ENCODE measurements around the gene MAGEB2. TPM values are rescaled to one million over a fixed set of nuclear protein-coding genes. Genes with fewer than 3 reads are reported as not detected.
A peak's percentile ranks its signal among the peaks of the same experiment; 100 is the strongest.
"Not testable (repeated sequence)": the region's sequence is repeated elsewhere in the genome, so short reads cannot be mapped to it uniquely, and the experiment has no call there.

MAGEB2 gene, protein sequence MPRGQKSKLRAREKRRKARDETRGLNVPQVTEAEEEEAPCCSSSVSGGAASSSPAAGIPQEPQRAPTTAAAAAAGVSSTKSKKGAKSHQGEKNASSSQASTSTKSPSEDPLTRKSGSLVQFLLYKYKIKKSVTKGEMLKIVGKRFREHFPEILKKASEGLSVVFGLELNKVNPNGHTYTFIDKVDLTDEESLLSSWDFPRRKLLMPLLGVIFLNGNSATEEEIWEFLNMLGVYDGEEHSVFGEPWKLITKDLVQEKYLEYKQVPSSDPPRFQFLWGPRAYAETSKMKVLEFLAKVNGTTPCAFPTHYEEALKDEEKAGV
- 0.08 TPM for polyA plus RNA-seq (2013, experiment 1 of 2)
- 0.11 TPM for polyA plus RNA-seq (2013, experiment 2 of 2)

GRCh38 chrX:30215357-30215843 lies at the start of gene MAGEB2:
Gene MAGEB2 (plus strand): TSS chrX:30215563. CDS start chrX:30218581, 3,018 bp downstream.
- no peak within 1 kb of the TSS for H3K4me2 ChIP-seq (ENCODE audit: low read length)
- peak within 1 kb of the TSS; percentile 62 for H2BK120ac ChIP-seq (ENCODE audit: low read depth, low read length)
- no peaks in the 10 kb centered on the region for H3K4me1 ChIP-seq (ENCODE audit: control insufficient read depth, low read depth, low read length)
- H3K79me2 ChIP-seq (ENCODE audit: control insufficient read depth, insufficient read depth, low read length) = no peaks in the 10 kb centered on the region
- H3K27ac ChIP-seq (ENCODE audit: low read depth, low read length) = no peak within 1 kb of the TSS
- no peak within 1 kb of the TSS for H2BK15ac ChIP-seq (replicated peaks; ENCODE audit: low read depth)
- H2BK5ac ChIP-seq (ENCODE audit: low read length) = no peak within 1 kb of the TSS
- no peak for DNase-seq
- H3K9ac ChIP-seq (ENCODE audit: low read length) = no peak within 1 kb of the TSS
- no peak within 1 kb of the TSS for H3K4me3 ChIP-seq (ENCODE audit: low read length)
- H4K5ac ChIP-seq (ENCODE audit: low read length) = no peak within 1 kb of the TSS
- no peaks in the 10 kb centered on the region for H3K27me3 ChIP-seq (ENCODE audit: insufficient read depth, low read length, poor library complexity)
- no peak within 1 kb of the TSS for H4K8ac ChIP-seq (ENCODE audit: low read depth, low read length)
- no peaks in the 10 kb centered on the region for H3K36me3 ChIP-seq (ENCODE audit: control insufficient read depth, insufficient read depth, low read length)
- WGBS (ENCODE audit: extremely low coverage, insufficient coverage, low lambda C conversion rate) = no CpG with 5 or more reads among the region's 29 CpGs
- no peak within 1 kb of the TSS for H3K56ac ChIP-seq (ENCODE audit: low read length)
- no peak within 1 kb of the TSS for H3K23ac ChIP-seq (ENCODE audit: low read length)
- H3K4ac ChIP-seq (ENCODE audit: low read depth, low read length) = peak within 1 kb of the TSS; percentile 60
- no peak within 1 kb of the TSS for H2AK5ac ChIP-seq (ENCODE audit: low read length)
- no peaks in the 10 kb centered on the region for H3K79me1 ChIP-seq (ENCODE audit: low read length)
- H3K18ac ChIP-seq (ENCODE audit: low read length) = no peak within 1 kb of the TSS

DNA sequence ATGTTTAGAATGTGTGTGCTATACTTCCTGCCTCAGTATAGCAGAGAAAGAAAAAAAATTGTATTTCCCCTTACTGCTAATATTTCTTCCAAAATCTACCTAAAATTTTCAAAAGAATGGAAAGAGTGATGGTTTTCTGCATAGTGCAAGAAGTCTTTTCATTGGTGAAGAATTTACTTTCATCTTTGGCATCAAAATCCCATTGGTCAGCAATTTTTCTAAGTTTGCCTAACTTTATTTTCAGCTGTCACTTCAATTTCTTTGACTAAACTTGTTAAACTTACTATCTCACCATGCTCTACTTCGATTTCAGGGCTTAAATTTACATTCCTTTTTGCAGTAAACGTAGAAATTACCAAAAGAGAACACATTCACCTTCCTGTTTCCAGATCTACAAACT lies 44.5 kb upstream of the MAGEB2 start:
- H3K4me1 ChIP-seq (ENCODE audit: control insufficient read depth, low read depth, low read length) = no peaks in the 10 kb centered on the region
- no peak overlapping the region for H3K18ac ChIP-seq (ENCODE audit: low read length)
- no peak overlapping the region for H3K23ac ChIP-seq (ENCODE audit: low read length)
- WGBS (ENCODE audit: extremely low coverage, insufficient coverage, low lambda C conversion rate) = no CpG with 5 or more reads among the region's 2 CpGs
- no peaks in the 10 kb centered on the region for H3K79me2 ChIP-seq (ENCODE audit: control insufficient read depth, insufficient read depth, low read length)
- H3K36me3 ChIP-seq (ENCODE audit: control insufficient read depth, insufficient read depth, low read length) = no peaks in the 10 kb centered on the region
- H4K5ac ChIP-seq (ENCODE audit: low read length) = no peak overlapping the region
- H3K4me3 ChIP-seq (ENCODE audit: low read length) = no peak overlapping the region
- no peak overlapping the region for H3K56ac ChIP-seq (ENCODE audit: low read length)
- H3K79me1 ChIP-seq (ENCODE audit: low read length) = no peaks in the 10 kb centered on the region
- no peak overlapping the region for H4K8ac ChIP-seq (ENCODE audit: low read depth, low read length)
- no peak overlapping the region for H3K27ac ChIP-seq (ENCODE audit: low read depth, low read length)
- H2BK120ac ChIP-seq (ENCODE audit: low read depth, low read length) = no peak overlapping the region
- H3K9ac ChIP-seq (ENCODE audit: low read length) = no peak overlapping the region
- no peak overlapping the region for H2BK5ac ChIP-seq (ENCODE audit: low read length)
- no peak overlapping the region for H3K4me2 ChIP-seq (ENCODE audit: low read length)
- no peak overlapping the region for H2AK5ac ChIP-seq (ENCODE audit: low read length)
- no peak overlapping the region for H2BK15ac ChIP-seq (replicated peaks; ENCODE audit: low read depth)
- no peak for DNase-seq
- H3K27me3 ChIP-seq (ENCODE audit: insufficient read depth, low read length, poor library complexity) = no peaks in the 10 kb centered on the region
- no peak overlapping the region for H3K4ac ChIP-seq (ENCODE audit: low read depth, low read length)

DNA sequence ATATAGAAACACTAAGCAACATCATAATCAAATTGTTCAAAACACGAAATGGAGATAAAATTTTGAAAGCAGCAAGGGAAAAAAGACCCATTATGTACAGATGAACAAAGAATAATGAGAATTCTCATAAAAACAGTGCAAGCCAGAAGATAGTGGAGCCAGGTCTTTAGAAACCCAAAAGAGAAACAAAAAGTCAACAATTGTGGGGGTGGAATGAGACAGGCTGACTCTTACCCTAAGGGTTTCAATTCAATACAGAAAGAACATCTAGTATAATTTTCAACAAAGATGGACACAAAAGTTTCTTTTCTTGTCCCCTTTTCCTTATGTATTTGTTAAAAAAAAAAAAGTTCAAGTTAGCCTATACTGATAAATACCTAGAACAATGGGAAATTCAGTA lies 34.0 kb upstream of the MAGEB2 start:
- Histone ChIP-seq H3K4ac (ENCODE audit: low read depth, low read length) (no peak overlapping the region), H3K4me1 (ENCODE audit: control insufficient read depth, low read depth, low read length) (no peaks in the 10 kb centered on the region), H2BK5ac (ENCODE audit: low read length) (no peak overlapping the region), H2BK120ac (ENCODE audit: low read depth, low read length) (no peak overlapping the region), H2AK5ac (ENCODE audit: low read length) (no peak overlapping the region), H3K79me2 (ENCODE audit: control insufficient read depth, insufficient read depth, low read length) (no peaks in the 10 kb centered on the region), H3K23ac (ENCODE audit: low read length) (no peak overlapping the region), H3K27ac (ENCODE audit: low read depth, low read length) (no peak overlapping the region), H4K8ac (ENCODE audit: low read depth, low read length) (no peak overlapping the region), H3K56ac (ENCODE audit: low read length) (no peak overlapping the region), H3K4me2 (ENCODE audit: low read length) (no peak overlapping the region), H3K79me1 (ENCODE audit: low read length) (no peaks in the 10 kb centered on the region), H3K9ac (ENCODE audit: low read length) (no peak overlapping the region), H3K36me3 (ENCODE audit: control insufficient read depth, insufficient read depth, low read length) (no peaks in the 10 kb centered on the region), H3K4me3 (ENCODE audit: low read length) (no peak overlapping the region), H4K5ac (ENCODE audit: low read length) (no peak overlapping the region), H2BK15ac (replicated peaks; ENCODE audit: low read depth) (no peak overlapping the region), H3K27me3 (ENCODE audit: insufficient read depth, low read length, poor library complexity) (no peaks in the 10 kb centered on the region), H3K18ac (ENCODE audit: low read length) (no peak overlapping the region)
- no peak for DNase-seq
- no CpG with 5 or more reads among the region's 1 CpG for WGBS (ENCODE audit: extremely low coverage, insufficient coverage, low lambda C conversion rate)

DNA sequence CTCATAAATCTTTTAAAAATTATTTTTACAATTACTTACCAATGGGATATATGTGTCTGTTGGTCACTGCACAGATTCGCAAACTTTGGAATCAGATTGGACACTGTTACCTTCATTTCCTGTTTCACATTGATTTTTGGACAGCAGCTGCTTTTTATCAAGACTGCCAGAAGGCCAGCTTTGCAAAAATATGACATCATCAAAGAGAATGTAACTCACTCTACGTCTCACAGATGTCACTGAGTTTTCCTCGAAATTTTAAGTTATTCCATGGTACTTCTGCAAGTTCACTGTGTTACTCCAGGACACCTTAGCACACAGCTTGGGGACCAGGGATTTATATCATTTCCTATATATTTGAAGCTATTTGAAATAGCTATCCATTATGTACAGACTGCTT lies 31.8 kb upstream of the MAGEB2 start:
- no CpG with 5 or more reads among the region's 3 CpGs for WGBS (ENCODE audit: extremely low coverage, insufficient coverage, low lambda C conversion rate)

GRCh38 chrX:30190426-30190825 lies 24.9 kb upstream of the MAGEB2 start:
- H3K79me2 ChIP-seq (ENCODE audit: control insufficient read depth, insufficient read depth, low read length) = no peaks in the 10 kb centered on the region
- H3K4me3 ChIP-seq (ENCODE audit: low read length) = no peak overlapping the region
- no peak overlapping the region for H4K5ac ChIP-seq (ENCODE audit: low read length)
- H3K23ac ChIP-seq (ENCODE audit: low read length) = no peak overlapping the region
- WGBS (ENCODE audit: extremely low coverage, insufficient coverage, low lambda C conversion rate) = no CpG with 5 or more reads among the region's 2 CpGs
- no peak overlapping the region for H3K27ac ChIP-seq (ENCODE audit: low read depth, low read length)
- H2AK5ac ChIP-seq (ENCODE audit: low read length) = no peak overlapping the region
- DNase-seq = no peak
- H3K27me3 ChIP-seq (ENCODE audit: insufficient read depth, low read length, poor library complexity) = no peaks in the 10 kb centered on the region
- H3K4me2 ChIP-seq (ENCODE audit: low read length) = no peak overlapping the region
- no peaks in the 10 kb centered on the region for H3K36me3 ChIP-seq (ENCODE audit: control insufficient read depth, insufficient read depth, low read length)
- no peak overlapping the region for H3K9ac ChIP-seq (ENCODE audit: low read length)
- H3K56ac ChIP-seq (ENCODE audit: low read length) = no peak overlapping the region
- no peak overlapping the region for H3K4ac ChIP-seq (ENCODE audit: low read depth, low read length)
- no peak overlapping the region for H4K8ac ChIP-seq (ENCODE audit: low read depth, low read length)
- H2BK15ac ChIP-seq (replicated peaks; ENCODE audit: low read depth) = no peak overlapping the region
- no peak overlapping the region for H2BK5ac ChIP-seq (ENCODE audit: low read length)
- H3K18ac ChIP-seq (ENCODE audit: low read length) = no peak overlapping the region
- no peak overlapping the region for H2BK120ac ChIP-seq (ENCODE audit: low read depth, low read length)
- H3K79me1 ChIP-seq (ENCODE audit: low read length) = no peaks in the 10 kb centered on the region
- no peaks in the 10 kb centered on the region for H3K4me1 ChIP-seq (ENCODE audit: control insufficient read depth, low read depth, low read length)

More for the DNA sequence above, 31.8 kb upstream of the MAGEB2 start:
- Histone ChIP-seq H2AK5ac (ENCODE audit: low read length) (no peak overlapping the region), H3K27me3 (ENCODE audit: insufficient read depth, low read length, poor library complexity) (no peaks in the 10 kb centered on the region), H3K4me1 (ENCODE audit: control insufficient read depth, low read depth, low read length) (no peaks in the 10 kb centered on the region), H2BK5ac (ENCODE audit: low read length) (no peak overlapping the region), H3K18ac (ENCODE audit: low read length) (no peak overlapping the region), H3K23ac (ENCODE audit: low read length) (no peak overlapping the region), H3K4me3 (ENCODE audit: low read length) (no peak overlapping the region), H3K4ac (ENCODE audit: low read depth, low read length) (no peak overlapping the region), H3K36me3 (ENCODE audit: control insufficient read depth, insufficient read depth, low read length) (no peaks in the 10 kb centered on the region), H3K4me2 (ENCODE audit: low read length) (no peak overlapping the region), H2BK120ac (ENCODE audit: low read depth, low read length) (no peak overlapping the region), H3K56ac (ENCODE audit: low read length) (no peak overlapping the region), H4K5ac (ENCODE audit: low read length) (no peak overlapping the region), H3K79me1 (ENCODE audit: low read length) (no peaks in the 10 kb centered on the region), H3K27ac (ENCODE audit: low read depth, low read length) (no peak overlapping the region), H2BK15ac (replicated peaks; ENCODE audit: low read depth) (no peak overlapping the region), H3K9ac (ENCODE audit: low read length) (no peak overlapping the region), H3K79me2 (ENCODE audit: control insufficient read depth, insufficient read depth, low read length) (no peaks in the 10 kb centered on the region), H4K8ac (ENCODE audit: low read depth, low read length) (no peak overlapping the region)
- no peak for DNase-seq

DNA sequence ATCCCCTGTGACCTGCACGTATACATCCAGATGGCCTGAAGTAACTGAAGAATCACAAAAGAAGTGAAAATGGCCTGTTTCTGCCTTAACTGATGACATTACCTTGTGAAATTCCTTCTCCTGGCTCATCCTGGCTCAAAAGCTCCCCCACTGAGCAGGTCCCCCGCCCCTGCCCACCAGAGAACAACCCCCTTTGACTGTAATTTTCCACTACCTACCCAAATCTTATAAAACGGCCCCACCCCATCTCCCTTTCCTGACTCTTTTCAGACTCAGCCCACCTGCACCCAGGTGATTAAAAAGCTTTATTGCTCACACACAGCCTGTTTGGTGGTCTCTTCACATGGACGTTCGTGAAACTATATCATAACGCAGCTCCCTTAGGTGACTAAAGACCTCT lies 21.5 kb upstream of the MAGEB2 start:
- peak; percentile 63 for DNase-seq
- not testable (repeated sequence) for H3K79me1 ChIP-seq (ENCODE audit: low read length); H3K4me1 ChIP-seq (ENCODE audit: control insufficient read depth, low read depth, low read length); H3K27me3 ChIP-seq (ENCODE audit: insufficient read depth, low read length, poor library complexity); H2AK5ac ChIP-seq (ENCODE audit: low read length); H3K27ac ChIP-seq (ENCODE audit: low read depth, low read length); H3K4ac ChIP-seq (ENCODE audit: low read depth, low read length); H2BK120ac ChIP-seq (ENCODE audit: low read depth, low read length); H2BK5ac ChIP-seq (ENCODE audit: low read length); H3K79me2 ChIP-seq (ENCODE audit: control insufficient read depth, insufficient read depth, low read length); H4K5ac ChIP-seq (ENCODE audit: low read length); H4K8ac ChIP-seq (ENCODE audit: low read depth, low read length); H3K9ac ChIP-seq (ENCODE audit: low read length); H2BK15ac ChIP-seq (replicated peaks; ENCODE audit: low read depth); H3K18ac ChIP-seq (ENCODE audit: low read length); H3K23ac ChIP-seq (ENCODE audit: low read length); H3K56ac ChIP-seq (ENCODE audit: low read length); H3K4me2 ChIP-seq (ENCODE audit: low read length); H3K36me3 ChIP-seq (ENCODE audit: control insufficient read depth, insufficient read depth, low read length); H3K4me3 ChIP-seq (ENCODE audit: low read length)
- WGBS (ENCODE audit: extremely low coverage, insufficient coverage, low lambda C conversion rate) = no CpG with 5 or more reads among the region's 6 CpGs
